GM18861 (cell line): Measurements from ENCODE around the gene CCL13.
"Not testable (repeated sequence)": the region's sequence is repeated elsewhere in the genome, so short reads cannot be mapped to it uniquely, and the experiment has no call there.

Experiments
- ATAC-seq: cut with Tn5 transposase; IDR thresholded peaks from one replicate; pipeline ENCODE4 v1.9.1; 2021; ENCODE audit not compliant: unreplicated experiment

The CCL13 gene

DNA sequence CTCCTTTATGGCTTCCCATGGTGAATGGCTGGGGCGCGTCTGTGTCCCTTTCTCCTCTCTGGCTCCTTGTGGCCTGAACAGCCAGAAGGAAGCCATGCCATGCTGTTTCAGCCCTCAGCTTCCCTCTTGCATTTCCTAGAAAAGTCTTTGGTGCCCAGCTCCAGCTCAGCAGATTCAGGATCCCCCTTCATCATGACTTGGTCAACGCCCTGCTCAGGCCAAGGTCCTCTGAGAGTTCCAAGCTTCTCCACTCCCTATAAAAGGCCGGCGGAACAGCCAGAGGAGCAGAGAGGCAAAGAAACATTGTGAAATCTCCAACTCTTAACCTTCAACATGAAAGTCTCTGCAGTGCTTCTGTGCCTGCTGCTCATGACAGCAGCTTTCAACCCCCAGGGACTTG, at the start of gene CCL13:
Gene CCL13, plus strand, starts transcription at position 287 of the 400 bp plus-strand sequence. Its CDS starts 47 bp downstream, at position 334.
- no peak for ATAC-seq

DNA sequence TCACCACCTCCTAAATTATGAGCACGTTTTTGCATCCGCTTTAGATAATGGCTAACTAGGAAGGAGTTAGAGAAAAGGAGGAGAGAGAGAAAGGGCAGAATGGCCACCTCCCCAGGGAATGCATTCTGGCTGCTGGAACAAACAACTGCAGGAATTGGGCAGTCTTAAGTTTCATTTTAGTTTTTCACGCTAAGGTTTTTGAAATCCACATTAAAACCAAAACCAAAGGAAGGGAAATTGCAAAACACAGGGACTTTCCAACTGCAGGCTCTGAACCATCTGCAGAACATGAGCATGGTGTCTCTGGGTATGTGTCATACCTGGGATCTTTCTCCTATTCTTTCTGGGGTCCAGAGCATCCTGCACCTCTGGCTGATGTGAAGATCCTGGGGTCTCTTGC, 49.2 kb upstream of the CCL13 start:
- no peak for ATAC-seq

DNA sequence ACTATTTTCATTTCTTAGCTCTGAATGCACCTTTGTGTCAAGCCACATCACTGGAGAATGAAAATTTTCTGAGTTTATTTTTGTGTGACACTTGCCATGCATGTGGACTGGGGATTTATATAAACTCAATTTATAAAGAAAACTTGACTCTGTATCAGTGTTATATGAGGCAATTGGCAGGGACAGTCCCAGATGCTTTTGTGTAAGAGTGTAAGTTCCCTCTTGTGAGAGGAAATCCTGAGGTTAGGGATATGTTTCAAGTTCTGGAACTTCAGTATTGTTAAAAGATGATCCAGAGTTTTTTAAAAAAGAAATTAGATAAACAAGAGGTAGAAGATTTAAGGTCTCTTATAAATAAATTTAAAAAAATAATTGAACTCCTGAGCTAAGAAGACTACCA, 47.9 kb upstream of the CCL13 start:
- no peak for ATAC-seq

DNA sequence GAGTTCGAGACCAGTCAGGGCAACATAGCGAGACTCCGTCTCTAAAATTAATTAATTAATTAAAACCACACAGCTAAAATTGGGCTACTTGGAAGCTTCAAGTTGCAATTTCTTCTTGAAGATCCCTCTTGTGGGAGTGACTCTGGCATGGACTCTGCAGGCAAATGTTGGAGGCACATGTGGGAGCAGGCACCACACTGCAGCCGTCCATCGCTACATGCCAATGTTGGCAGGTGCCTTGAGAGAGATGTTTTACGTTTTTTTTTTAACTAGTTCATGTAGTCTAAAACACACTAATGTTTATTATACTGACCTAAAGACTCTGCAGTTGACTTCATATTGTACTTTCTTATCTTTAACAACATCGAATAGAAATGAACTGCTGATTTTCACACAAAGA, 45.0 kb upstream of the CCL13 start:
- no peak for ATAC-seq

DNA sequence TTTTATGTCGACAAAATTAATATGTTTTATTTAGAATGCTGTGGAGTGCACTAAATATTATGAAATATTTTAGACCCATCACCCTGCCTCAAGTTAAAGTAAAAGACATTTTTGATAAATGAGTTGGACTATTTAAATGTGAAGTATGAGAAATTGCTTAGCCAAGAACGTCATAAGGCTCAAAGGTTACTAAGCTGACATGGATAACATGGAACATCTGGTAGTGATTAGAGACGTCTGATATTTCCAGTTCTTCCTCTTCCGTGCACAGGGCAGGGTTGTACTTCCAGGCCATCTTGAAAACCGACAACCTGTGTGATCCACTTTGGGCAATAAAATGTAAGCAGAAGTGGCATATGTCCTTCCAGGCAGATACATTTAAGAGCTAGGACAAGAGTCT, 44.2 kb upstream of the CCL13 start:
- no peak for ATAC-seq

DNA sequence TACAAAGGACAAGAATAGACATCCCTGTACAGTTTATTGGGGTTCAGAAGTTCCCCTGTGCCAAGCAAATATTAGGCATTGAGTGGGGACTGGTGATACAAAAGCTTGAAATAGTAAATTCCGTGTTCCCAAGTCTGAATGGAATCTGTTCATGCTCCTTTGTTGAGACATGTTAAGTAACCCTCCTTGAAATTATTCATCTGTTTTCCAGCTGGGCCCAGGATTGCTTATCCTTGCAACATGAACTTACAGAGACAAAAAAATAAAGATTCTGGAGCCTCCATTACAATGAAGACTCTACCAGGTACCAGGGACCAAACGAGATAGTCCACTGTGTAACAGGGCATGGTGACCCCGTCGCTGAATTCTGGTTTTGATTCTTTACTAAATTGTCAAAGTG, 43.1 kb upstream of the CCL13 start:
- no peak for ATAC-seq

DNA sequence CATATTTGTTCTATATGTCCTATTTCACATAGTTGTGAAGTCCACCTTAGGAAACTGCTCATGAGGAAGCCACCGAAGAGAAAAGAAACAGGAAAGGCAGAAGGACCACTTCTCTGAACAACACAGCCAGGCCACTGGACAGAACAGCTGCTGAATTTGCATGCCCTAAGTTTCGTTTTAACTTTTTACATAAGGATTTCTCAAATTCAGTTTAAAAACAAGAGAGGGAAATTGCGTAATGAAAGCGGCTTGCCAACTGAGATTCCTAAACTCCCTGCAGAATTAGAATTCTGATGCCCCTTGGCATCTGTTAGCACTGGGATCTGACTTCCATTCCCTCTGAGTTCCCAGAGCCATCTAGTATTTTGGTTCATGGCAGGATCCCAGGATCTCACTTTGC, 42.0 kb upstream of the CCL13 start:
- ATAC-seq = no peak

DNA sequence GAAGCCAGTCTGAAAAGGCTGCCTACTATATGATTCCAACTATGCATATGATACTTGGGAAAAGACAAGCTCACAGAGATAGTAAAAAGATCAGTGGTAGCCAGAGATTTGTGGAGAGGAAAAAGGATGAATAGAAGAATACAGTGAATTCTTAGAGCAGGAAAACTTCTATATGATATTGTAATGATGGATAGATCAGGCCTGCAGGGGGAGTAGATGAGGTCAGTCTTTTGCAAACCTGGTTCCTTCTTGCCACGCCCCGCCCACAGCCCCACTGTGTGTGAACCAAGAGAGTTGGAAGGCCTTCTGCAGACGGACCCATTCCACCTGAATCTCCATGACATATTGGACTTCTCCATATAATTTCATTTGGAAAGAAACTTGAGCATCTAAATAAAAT, 37.8 kb upstream of the CCL13 start:
- ATAC-seq = no peak

DNA sequence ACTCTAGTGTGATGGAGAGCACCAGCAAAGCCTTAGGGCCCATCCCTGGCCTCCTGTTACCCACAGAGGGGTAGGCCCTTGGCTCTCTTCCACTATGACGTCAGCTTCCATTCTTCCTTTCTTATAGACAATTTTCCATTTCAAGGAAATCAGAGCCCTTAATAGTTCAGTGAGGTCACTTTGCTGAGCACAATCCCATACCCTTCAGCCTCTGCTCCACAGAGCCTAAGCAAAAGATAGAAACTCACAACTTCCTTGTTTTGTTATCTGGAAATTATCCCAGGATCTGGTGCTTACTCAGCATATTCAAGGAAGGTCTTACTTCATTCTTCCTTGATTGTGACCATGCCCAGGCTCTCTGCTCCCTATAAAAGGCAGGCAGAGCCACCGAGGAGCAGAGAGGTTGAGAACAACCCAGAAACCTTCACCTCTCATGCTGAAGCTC, 37.2 kb upstream of the CCL13 start, which contains the start of gene CCL8:
Gene CCL8, plus strand, starts transcription at position 397 of the 445 bp plus-strand sequence. CDS start 67 bp downstream, outside the sequence.
- ATAC-seq = no peak

DNA sequence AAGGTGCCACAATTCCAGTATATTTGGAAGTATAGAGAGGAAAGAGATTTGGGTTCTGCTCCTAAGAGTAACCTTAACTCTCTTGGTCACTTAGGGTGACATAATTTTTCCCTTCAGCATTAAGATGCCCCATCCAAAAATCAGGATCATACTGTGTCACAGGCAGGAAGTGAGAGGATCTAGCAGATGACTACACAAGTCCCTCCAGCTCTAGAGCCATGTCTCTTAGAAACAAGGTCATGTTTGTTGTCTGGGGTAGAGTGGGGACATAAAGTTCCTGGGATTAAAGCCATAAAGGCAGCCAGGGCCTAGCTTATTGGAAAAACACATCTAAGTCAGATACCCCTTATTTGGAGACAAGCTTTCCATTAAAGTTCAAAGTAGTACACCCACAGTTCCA, 34.3 kb upstream of the CCL13 start:
- no peak for ATAC-seq

DNA sequence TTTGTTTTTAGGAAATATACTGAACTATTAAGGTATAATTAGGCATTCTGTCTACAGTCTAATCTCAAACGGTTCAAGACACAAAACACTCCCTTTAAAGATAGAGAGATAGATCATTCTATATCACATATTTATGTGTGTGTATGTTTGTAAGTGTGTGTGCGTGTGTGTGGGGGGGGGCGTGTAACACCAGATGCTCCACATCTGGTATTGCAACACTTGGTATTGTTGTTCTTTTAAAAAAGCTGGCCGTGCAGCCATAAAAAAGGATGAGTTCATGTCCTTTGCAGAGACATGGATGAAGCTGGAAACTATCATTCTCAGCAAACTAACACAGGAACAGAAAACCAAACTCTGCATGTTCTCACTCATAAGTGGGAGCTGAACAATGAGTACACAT, 28.7 kb upstream of the CCL13 start:
- ATAC-seq = not testable (repeated sequence)

DNA sequence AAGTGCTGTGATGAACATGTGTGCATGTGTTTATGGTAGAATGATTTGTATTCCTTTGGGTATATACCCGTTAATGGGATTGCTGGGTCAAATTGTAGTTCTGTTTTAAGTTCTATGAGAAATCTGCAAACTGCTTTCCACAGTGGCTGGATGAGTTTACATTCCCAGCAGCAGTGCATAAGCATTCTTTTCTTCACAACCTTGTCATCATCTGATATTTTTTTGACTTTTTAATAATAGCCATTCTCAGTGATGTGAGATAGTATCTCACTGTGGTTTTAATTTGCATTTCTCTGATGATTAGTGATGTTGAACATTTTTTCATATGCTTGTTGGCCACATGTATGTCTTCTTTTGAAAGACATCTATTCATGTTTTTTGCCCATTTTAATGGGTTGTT, 18.6 kb upstream of the CCL13 start:
- ATAC-seq = no peak

DNA sequence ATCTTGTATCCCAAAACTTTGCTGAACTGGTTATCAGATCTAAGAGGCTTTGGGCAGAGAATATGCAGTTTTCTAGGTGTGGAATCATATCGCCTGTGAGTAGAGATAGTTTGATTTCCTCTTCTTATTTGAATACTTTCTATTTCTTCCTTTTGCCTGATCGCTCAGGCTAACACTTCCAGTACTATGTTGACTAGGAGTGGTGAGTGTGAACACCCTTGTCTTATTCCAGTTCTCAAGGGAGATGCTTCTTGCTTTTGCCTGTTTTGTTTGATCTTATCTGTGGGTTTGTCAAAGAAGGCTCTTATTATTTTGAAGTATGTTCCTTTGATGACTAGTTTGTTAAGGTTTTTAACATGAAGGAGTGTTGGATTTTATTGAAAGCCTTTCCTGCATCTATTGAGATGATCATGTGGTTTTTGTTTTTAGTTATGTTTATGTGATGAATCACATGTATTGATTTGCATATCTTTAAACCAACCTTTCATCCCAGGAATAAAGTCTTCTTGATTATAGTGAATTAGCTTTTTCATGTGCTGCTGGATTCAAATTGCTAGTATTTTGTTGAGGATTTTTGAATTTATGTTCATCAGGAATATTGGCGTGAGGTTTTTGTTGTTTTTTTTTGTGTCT, 17.0 kb upstream of the CCL13 start:
- no peak for ATAC-seq

DNA sequence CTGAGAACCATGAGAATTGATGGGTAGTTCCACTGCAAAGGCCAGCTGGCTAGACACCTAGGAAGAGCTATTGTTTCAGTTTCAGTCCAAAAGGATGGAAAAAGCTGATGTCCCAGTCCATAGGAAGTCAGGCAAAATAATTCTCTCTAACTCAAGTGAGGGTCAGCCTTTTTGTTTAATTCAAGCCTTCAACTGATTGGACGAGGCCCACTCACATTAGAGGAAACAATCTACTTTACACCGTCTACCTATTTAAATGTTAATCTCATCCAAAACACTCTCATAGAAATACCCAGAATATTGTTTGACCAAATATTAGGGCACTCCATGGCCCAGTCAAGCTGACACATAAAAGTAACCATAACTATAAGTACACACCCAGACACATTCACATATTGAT, 14.4 kb upstream of the CCL13 start:
- ATAC-seq = no peak

DNA sequence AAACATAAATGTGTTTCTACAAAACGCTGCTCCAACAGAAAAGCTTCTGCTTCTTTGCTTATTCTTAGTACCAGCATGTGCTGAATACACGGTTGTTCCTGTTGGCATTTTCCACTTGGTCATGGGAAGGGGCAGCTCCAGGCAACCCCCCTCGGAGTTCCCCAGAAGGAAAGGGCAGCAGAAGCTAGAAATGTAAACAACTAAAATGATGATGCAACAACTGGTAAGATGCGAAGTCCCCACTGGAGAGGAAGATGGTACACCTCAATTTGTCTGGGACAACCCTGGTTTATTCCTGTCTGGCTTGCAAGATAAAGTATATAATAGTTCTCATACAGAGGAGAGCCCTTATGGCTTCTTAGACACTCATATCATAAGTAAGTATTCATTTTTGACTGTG, 9.2 kb upstream of the CCL13 start:
- no peak for ATAC-seq

DNA sequence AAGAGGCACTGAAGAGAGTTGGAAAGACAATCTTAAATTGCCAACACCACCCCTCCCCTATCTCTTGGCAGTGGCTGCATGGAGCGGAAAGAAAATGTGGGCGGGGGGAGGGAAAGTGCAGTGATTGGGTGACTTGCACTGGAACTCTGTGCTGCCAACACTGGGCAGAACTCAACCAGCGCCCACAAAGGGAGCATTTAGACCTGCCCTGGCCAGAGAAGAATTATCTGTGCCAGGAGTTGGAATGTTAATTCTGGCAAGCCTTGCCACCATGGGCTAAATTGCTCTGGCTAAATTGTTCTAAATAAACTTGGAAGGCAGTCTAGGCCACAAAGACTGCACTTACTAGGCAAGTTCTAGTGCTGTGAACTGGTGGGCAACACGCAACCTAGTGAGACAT, 6.5 kb upstream of the CCL13 start:
- ATAC-seq = no peak

DNA sequence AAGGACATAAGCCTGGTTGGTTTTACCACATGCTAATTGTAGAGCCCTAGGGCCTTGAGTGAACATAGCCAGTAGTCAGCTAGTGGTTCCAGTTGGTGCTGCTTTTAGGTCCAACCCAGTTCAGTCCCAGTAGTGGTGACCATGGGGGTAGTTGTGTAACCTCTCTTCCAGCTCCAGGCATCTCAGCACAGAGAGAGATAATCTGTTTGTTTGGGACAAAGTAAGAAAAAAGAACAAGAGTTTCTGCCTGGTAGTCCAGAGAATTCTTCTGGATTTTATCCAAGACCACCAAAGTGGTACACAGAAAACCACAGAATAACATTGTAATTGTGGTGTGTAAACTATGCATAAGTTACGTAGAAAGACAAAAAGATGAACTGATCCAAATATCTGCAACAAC, 5.2 kb upstream of the CCL13 start:
- ATAC-seq = no peak

DNA sequence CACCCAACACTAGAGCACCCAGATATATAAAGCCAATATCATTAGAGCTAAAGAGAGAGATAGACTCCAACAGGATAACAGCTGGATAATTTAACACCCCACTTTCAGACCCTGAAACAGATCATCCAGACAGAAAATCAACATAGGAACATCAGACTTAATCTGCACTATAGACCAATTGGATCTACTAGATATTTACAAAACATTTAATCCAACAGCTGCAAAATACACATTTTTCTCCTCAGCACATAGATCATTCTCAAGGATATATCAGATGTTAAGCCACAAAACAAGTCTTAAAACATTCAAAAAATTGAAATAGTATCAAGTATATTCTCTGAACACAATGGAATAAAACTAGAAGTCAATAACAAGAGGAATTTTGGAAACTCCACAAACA, 4.1 kb upstream of the CCL13 start:
- ATAC-seq = no peak

DNA sequence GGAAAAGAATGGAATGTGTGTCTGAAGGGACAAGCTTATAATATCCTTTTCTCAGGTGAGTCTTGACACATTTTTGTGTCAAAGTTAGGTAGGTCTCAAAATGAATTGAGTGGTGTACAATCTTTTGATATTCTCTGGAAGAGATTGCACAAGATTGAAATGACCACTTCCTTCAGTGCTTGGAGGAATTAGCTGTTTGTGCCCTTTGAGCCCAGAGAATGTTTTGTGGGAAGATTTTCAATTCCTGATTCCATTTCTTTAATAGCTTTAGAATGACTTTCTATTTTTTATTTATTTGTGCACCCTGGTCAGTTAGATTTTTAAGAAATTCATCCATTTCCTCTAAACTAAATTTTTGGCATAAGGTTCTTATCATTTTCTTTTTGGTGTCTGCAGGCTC, 1.6 kb upstream of the CCL13 start:
- ATAC-seq = no peak

DNA sequence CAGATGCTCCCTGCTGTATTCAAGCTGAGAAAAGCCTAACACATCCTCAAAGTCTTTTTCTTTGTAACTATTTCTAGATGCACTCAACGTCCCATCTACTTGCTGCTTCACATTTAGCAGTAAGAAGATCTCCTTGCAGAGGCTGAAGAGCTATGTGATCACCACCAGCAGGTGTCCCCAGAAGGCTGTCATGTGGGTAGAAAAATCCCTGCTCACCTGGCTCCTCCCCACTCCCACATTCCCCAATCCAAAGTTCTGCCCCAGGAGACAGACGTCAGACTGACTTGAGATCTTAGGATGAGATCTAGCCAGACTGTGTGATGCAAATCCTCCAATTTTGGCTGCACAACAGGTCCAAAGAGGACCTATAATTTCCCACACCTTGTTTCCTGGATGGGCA, 1.1 kb downstream of the CCL13 start:
- ATAC-seq = no peak

DNA sequence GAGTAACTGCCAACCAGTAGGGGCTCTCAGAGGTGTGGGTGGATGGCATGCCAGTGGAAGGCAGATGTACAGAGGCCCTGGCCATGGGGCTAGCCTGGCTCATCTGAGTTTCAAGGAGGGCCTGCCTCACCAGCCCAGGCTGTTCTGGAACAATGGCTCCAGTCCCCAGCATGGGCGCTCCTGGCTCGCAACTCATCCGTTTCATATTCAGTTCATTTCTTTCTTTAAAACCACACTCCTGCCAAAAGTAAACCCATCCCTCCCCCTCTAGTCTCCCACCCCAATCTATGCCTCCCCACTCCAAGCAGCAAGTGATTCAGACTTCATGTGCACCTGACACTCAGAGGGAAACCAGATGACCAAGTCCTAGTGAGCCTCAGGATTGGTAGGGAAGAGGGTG, 2.4 kb downstream of the CCL13 start:
- no peak for ATAC-seq

DNA sequence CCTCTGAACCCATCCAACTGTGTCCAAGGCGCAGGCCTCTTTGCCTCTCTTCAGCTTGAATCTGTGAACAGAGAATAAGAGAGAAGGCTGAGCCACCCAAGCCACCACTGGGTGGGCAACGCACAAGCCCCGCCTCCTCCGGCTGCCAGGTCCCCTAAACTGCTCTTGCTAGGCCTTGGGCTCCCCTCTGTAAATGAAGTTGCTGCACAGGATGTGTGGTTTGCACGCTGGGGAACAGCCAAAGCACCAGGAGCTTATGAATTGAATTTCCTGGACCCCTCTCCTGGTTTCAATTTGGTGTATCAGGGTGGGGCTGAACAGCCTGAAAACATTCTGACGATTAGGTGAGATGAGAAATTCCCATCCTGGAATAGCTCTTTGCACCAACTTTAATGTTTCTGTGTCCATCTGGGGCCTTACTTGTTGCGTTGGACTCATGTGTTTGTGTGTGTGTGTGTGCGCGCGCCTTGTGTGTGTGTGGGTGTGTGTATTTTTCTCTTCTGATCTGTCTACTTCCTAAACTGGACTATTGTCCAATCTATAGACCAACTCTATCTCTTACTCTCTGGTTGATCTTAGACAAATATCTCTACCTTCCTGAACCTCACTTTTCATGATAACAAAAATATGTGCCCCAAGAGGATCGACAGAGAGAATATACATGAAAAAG, 4.5 kb downstream of the CCL13 start:
- no peak for ATAC-seq
